Fibroblast of peridontal ligament (primary cell): ENCODE results near the gene PTPRCAP.
"Not testable (repeated sequence)": the region's sequence is repeated elsewhere in the genome, so short reads cannot be mapped to it uniquely, and the experiment has no call there.

Experiments used
- DNase-seq: peaks from one replicate; pipeline ENCODE4 v3.0.0-alpha.2; 2010; ENCODE audit errors: extremely low read depth

The PTPRCAP gene

DNA sequence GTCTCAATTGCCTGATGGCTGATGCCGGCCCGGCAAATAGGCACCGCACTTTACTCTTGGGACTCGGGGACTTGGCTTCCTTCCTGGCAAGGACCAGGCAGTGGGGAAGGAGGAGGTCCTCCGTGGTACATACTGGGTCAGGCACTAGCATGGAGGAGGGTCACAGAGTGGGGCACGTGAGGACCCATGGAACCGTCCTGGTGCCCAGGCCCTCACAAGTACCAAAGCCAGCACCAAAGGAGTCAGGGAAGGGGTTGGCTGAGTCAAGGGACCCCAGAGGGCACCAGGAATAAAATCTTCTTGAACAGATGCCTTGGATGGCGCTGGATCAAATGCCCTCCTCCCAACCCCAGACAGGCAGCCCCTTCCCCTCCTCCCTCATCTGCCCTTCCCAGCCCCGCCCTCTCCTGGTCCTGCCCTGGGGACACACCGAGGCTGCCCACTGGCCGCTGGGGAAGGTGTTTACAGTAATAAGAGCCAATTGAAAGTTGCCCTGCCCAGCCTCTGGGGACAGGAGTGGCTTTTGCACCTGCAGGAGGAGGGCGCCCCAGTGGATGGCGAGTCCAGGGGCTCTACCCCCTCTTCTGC is 27.6 kb downstream of the PTPRCAP start:
- DNase-seq: no peak

DNA sequence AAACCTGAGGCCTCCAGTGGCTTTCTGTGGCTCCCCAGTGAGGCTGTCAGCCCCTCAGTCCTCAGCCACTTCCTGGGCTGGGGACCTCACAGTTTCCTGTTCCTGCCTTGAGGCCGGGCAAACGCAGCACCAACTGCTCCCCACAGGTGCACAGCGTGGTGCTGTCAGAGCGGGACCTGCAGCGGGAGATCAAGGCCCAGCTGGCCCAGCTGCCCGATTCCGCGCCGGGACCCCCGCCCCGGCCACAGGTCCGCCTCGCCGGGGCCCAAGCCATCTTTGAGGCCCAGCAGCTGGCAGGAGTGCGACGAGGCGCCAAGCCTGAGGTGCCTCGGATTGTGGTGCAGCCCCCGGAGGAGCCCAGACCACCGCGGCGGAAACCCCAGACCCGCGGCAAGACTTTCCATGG is 28.2 kb downstream of the PTPRCAP start:
- no peak for DNase-seq

DNA sequence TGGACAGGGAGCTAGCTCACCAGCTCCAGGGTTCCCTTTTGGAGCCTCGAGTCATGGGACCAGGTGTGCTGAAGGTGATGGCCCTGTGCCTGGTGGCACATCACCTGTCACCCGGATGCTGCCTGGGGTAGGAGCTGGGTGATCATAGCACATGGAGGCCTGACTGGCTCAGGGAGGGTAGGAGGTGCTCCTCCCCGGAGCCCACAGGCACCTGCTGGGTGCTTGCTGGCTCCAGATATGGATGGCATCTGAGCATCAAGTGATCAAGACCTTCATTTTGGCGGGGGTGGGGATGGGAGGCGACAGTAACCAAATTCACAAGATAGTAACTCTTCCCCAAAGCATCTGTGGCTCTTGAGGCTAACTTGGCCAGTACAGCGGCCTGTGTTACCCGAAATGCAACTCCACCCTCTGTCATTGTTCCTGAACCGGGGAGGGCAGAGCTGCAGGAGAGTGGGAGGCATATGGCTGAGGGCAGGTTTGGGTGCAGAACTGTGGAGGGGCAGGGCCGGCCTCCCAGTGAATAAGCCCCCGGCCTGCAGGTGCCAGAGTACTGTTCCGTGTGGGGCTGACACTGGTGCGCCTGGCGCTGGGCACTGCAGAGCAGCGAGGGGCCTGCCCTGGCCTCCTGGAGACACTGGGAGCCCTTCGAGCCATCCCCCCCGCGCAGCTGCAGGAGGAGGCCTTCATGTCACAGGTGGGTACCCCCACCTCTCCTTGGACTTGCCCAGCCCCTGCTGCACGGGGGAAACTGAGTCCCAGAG is 28.9 kb downstream of the PTPRCAP start:
- DNase-seq: no peak

DNA sequence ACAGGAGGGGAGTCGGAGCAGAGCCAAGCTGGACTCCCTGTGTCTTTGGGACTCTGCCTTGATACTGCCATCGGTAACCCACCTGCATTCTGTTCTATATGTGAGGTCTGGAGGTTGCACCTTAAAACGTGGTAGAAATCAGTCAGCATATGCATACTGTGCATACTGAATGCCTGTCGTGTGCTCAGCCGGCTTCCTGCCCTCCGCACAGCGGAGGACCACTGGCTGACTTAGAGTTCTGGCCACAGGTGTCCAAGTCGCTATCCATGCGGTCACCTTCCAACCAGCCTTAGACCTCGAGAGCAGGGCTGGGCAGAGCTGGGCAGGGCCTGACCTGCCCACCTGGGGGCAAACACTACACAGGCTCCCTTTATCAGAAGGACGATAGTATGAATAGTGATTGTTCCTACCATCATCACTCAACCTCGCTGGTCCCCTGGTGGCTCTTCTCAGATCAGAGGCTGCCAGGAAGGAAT is 29.8 kb downstream of the PTPRCAP start:
- no peak for DNase-seq

DNA sequence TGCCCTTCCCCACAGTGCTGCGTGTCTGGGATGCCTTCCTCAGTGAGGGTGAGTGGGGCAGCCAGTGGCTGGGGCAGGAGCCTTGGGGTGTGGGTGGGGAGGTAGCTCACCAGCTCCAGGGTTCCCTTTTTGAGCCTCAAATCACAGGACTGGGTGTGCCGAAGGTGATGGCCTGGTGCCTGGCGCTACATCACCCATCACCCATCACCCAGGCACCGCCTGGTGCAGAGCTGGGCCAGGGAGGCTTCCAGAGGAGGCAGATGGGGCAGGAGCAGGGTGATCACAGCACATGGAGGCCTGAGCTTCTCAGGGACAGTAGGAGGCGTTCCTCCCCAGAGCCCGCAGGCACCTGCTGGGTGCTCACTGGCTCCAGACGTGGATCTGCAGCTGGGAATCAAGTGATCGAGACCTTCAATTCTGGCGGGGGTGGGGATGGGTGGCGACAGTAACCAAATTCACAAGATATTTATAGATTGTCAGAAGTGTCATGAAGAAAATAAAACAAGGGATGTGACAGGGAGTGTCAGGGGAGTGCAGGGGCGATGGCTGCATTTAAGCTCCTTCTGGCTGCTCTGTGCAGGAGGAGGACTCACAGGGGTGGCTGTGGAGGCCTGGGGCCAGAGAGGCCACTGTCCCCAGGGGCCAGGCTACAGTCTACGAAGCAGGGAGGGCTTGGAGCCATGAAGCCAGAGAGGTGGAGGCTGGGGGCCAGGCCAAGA is 30.4 kb downstream of the PTPRCAP start:
- no peak for DNase-seq

DNA sequence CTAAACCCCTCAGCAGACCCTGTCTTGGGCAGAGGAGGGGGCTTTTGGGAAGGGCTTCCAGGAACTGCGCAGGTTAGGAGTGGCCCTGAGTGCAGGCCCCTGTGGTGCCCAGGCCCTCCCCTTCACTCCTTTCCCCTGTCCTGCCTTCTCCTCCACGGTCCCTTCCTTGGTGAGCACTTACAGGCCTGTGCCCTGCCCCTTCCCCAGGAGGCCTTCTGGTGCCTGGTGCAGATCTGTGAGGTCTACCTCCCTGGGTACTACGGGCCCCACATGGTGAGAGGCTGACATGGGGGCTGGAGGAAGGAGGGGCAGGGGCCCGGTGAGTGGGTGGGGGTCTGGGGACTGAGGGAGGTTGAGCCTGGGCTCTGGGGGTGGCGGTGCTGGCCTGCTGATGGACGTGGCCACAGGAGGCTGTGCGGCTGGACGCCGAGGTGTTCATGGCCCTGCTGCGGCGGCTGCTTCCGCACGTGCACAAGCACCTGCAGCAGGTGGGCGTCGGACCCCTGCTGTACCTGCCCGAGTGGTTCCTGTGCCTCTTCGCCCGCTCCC is 31.0 kb downstream of the PTPRCAP start:
- DNase-seq: no peak

DNA sequence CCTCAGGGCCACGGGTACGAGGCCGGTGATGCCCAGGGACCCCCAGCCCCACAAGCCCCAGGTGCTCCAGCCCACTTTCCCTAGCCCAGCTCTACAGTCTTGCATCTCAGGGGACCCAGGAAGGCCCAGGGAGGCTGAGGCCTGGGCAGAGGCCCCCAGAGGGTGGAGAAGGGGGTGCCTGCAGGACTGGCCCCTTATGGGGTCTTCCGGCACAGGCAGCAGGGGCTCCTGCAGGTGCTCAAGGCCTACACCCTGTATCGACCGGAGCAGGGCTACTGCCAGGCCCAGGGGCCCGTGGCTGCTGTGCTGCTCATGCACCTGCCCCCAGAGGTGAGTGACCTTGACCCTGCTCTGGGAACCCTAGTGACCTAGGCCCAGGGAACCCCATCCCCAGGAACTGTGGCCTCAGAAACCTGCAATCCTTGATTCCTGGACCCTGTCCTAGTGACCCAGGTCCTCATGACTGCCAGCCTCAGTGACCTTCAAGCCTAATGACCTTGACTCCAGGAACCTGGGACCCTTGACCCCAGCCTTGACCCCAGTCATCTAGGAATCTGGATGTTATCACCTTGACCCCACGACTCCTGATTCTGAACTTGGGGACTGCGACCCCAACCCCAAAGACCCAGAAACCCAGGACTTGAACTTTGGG is 31.7 kb downstream of the PTPRCAP start:
- no peak for DNase-seq

DNA sequence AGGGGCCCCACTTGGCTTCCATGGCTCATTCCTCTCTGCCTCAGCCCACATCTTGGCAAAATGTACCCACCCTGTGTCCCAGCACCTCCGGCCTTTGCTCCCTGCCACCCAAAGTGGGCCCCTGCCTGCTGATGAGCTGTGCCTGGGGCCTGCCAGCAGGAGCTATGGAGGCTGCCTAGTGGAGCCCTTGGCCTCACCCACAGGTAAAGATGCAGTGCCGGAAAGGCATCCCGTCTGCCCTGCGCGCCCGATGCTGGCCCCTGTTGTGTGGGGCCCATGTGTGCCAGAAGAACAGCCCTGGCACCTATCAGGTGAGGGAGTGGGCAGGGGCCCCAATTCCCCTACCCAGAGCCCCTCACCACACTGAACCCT is 32.3 kb downstream of the PTPRCAP start:
- DNase-seq: no peak

DNA sequence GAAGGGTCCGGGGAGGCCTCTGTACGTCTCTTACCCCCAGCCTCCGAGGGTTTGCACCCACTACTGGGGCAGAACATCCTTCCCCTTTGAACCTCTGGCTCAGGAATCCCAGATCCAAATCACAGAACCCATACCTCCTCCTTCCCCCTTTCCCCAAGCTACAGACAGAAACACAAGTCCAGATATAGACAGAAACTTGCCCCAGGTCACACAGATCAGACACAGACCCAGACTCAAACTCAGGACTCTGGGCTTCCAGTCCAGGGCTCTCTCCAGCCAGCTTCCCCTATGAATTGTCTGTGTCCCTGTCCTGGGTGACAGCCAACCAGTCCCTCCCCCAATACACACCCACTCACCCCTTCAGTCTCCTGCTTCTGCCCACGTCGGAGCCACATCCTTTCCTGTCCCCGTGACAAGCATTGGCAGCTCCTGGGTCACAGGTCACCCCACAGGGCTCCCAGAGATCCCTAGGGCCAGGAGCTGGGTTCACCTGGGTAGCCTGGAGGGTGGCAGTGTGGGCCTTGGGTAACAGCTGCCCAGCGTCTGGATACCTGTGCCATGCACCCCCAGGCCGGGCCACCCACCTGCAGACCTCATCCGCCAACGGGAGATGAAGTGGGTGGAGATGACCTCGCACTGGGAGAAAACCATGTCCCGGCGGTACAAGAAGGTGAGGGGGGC is 32.8 kb downstream of the PTPRCAP start:
- no peak for DNase-seq

DNA sequence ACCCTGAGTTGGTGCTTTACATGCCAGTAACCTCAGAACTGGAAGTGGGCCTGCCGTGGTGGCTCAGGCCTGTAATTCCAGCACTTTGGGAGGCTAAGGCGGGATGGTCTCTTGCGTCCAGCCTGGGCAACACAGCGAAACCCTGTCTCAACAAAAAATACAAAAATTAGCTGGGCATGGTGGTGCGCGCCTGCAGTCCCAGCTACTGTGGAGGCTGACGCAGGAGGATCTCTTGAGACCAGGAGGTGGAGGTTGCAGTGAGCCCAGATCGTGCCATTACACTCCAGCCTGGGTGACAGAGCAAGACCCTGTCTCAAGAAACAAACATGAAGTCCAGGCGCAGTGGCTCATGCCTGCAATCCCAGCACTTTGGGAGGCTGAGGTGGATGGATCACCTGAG is 34.4 kb downstream of the PTPRCAP start:
- not testable (repeated sequence) for DNase-seq

DNA sequence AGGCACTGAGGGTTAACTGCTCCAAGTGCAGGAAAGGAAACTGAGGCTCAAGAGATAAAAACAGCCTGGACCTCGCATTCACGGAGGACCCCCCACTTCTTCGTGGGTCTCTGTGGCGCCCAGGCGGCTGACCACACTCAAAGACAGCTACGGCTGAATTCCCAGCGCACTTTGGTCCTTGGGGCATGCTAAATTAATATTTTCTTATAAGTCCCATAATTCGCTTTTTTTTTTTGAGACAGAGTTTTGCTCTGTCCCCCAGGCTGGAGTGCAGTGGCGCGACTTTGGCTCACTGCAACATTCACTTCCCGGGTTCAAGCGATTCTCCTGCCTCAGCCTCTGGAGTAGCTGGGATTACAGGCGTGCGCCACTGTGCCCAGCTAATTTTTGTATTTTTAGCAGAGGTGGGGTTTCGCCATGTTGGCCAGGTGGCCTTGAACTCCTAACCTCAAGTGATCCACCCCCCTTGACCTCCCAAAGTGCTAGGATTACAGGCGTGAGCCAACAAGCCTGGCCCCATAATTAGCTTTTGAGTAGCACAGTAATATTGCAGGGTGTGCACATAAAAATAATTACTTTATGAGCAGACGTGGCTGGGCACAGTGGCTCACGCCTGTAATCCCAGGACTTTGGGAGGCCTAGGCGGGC is 35.2 kb downstream of the PTPRCAP start:
- not testable (repeated sequence) for DNase-seq

DNA sequence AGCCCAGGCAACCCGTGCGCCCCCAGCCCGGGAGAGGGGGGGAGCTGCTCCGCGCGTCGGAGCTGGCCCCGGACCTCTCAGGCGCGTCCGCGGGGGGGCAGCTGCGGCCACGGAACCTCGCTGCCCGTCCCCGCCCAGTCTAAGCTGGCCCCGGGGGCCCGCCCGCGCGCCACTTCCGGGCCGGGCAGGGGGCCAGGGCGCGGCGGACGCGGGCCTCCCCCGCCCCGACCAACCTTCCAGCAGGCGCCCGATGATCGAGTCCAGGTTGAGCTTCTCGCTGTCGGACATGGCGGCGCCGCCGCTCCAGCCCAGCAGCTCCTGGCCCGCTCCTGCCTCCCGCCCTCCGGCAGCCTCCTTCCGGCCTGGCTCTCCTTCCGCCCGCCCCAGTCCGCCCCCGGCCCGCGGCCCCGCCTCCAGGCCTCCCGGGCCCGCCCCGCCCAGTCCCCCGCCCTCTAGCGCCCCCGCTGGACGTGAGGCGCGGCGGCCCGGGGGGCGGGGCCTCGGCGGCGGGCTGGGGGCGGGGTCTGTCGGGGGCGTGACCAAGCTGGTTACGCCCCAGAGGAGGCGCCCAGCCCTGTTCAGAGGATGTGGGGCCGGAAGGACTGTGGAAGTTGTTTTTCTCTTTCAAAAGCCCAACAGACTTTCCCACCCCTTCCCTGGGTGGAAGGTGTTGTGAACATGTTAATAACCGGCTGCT is 35.8 kb downstream of the PTPRCAP start, which contains the start of gene PPP1CA:
TSS of gene PPP1CA (minus strand) at position 364 of the 697 bp plus-strand sequence. CDS start at position 288, 76 bp downstream.
- peak; percentile 80 for DNase-seq

DNA sequence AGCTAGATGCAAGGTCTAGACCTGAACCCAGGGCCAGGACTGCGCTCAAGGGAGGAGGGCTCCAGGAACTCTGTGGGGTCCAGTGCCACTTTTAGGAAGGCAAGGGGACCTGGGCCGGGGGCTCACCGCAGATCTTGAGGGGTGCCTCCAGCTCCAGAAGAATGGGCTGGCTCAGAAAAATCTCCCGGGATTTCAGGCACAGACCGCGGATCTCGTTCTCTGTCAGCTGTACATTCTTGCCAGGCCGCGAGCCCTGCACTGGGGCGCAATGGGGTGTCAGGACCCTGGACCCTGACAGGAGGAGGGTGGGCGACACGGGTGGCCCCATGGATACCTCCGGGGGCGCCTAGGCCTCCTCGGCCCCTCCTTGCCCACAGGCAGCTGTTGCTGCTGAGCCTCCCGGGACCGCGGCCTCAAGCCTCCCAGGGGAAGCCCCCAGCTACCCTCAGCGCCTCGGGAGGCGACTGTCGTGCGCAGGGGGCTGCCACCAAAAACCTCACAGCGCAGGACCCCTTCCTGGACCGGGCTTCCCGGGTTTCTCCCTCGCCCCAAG is 36.5 kb downstream of the PTPRCAP start:
- DNase-seq: no peak

DNA sequence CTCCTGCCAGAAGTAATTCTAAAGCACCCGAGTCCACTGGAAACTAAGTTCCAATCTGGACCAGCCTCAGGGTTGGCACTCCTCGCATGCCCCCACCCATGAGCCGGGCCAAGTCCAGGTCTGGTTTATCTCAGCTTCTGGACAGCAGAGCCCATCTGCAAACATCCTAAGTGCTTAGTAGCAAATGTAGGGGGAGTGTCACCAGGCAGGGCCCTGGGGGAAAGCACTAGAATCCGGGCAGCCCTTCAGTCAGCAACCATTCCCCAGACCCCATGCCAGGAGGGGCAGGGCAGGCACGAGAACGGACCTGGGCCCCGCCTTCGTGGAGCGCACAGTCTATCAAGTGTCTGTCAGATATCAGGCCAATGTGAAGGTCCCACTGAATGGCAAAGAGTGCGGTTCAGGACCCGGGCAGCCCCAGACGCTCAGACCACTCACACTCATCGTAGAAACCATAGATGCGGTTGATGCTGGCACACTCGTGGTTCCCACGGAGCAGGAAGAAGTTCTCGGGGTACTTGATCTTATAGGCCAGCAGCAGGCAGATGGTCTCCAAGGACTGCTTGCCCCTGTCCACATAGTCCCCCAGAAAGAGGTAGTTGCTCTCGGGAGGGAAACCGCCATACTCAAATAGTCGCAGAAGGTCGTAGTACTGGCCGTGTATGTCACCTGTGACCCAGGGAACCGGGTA is 37.1 kb downstream of the PTPRCAP start:
- no peak for DNase-seq

DNA sequence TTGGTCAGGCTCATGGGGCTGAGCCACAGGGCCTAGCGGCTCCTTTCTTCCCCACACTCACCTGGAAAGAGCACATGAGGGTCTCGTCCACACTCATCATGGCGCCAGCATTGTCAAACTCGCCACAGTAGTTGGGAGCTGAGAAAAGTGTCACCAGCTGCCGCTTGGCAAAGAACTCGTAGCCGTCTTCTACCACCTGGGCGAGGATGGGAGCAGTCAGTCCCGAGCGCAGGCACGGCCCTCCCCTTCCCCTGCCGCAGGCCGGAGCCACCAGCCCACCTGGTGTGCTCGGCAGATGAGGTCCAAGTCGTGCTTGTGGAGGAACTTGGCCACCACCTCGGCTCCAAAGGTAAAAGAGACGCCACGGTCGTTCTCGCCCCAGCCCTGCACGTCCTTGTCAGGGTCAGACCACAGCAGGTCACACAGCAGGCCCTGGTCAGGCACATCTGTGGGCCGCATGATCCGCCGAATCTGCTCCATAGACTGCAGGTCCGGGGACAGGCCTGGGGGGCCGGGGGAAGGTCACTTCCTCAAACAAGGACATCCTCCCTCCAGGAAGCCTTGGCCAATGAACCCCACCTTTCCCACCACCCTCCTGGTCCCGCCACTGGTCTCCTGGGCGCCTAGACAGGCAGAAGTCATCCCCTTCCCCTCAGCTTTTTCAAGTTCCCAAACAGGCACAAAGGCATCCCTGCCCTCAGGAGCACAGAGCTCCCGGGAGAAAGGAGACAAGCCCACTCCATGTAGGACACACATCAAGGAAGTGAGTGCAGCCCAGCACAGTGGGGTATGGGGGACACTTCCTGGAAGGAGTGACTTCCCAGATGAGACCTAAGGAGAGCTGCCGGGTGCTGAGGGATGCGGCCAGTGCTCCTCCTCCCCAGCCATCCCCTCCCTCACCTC is 38.6 kb downstream of the PTPRCAP start:
- no peak for DNase-seq

DNA sequence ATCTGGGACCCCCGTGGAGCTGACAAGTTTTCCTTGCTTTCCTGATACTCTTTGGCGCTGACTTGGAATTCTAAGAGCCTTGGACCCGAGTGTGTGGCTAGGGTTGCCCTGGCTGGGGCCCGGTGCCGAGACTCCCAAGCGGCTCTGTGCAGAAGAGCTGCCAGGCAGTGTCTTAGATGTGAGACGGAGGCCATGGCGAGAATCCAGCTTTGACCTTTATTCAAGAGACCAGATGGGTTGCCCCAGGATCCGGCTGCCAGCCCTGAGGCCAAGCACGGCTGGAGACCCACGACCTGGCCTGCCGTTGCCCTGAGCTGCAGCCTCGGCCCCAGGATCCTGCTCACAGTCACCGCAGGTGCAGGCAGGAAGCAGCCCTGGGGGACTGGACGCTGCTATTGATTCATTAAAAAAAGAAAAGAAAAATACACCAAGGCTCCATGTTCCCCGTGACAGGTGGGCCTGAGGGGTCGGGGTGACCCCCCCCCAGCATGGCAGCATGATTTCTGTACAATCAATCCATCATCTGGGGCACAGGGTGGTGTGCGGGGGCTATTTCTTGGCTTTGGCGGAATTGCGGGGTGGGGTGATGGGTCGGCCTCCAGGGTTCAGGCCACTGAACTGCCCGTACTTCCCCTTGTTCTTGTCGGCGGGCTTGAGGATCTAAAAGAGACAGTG is 39.4 kb downstream of the PTPRCAP start:
- no peak for DNase-seq

DNA sequence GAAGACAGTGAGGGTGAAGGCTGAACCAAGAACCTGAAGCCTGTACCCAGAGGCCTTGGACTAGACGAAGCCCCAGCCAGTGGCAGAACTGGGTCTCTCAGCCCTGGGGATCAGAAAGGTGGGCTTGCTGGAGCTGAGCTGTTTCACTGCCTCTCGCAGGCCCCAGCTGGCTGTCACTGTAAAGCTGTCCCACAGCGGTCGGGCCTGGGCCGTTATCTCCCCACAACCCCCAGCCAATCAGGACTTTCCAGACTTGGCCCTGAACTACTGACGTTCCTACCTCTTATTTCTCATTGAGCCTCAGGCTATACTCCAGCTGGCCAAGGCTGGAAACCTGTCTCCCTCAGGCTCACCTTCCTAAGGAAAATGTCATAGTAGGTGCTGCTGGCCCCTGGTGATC is 39.9 kb downstream of the PTPRCAP start:
- no peak for DNase-seq
